ENCODE data around the gene ZFTA.
"Not testable (repeated sequence)": the region's sequence is repeated elsewhere in the genome, so short reads cannot be mapped to it uniquely, and the experiment has no call there.

ZFTA gene

DNA sequence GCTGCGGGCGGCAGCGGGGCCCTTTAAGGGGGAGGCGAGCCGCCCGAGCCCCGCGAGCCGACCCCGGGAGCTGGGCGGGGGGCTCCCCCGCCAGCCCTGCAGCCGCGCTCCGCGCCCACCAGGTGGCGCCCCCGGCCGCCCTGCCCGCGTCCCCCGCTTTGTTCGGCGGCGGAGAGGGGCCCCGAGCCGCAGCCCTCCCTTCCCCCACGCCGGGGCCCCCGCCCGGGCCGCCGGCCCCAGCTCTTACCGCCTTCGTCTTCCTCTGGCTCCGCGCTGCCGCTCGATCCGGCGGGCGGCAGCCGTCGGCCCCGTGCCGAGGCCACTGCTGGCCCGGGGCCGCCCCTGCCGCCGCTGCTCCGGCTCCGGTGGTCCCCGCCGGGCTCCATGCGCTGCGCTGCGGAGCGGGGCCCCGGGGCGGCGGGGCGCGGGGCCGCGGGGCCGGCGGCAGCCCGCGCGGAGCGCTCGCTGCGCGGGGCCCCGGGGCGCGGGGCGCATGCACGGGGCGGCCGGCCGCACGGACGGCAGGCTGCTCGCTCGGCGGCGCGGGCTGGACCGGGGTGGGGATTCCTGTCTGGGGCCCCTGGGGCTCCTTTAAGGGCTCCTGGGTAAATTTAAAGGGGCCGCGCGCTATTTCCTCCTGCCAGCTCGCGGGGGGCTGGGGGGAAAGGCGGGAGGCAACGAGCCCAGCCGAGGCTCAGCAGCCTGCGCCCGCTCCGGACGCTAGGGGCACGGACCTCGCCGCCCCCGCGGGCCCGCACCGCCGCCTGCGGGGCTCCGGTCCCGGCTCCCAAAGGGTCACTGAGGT is at the start of gene ZFTA:
Gene ZFTA (minus strand): TSS at position 539 of the 805 bp plus-strand sequence. CDS start 153 bp downstream, at position 386.
- peak; percentile 54 for DNase-seq (ENCODE audit: low read depth)

DNA sequence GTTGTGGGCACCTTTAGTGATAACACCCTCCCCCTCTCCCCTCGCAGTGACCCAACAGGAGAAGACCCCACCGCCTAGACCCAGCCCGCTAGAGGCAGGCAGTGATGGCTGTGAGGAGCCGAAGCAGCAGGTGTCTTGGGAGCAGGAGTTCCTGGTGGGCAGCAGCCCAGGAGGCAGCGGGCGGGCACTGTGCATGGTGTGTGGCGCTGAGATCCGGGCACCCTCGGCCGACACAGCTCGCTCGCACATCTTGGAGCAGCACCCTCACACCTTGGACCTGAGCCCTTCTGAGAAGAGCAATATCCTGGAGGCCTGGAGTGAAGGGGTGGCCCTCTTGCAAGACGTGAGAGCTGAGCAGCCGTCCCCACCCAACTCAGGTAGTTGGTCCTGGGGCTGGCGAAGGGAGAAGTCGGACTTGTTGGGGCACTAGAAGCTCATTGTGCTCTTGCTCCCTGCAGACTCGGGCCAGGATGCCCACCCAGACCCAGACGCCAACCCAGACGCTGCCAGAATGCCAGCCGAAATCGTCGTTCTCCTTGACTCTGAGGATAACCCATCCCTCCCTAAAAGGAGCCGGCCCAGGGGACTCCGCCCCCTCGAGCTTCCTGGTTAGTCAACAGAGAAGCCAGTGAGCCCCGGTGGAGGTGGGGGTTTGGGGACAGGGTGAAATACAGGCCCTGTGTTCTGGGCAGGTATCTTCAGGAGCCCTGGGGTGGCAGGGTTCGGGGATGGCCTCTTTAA is 49.4 kb upstream of the ZFTA start:
- DNase-seq (ENCODE audit: low read depth), result no peak

DNA sequence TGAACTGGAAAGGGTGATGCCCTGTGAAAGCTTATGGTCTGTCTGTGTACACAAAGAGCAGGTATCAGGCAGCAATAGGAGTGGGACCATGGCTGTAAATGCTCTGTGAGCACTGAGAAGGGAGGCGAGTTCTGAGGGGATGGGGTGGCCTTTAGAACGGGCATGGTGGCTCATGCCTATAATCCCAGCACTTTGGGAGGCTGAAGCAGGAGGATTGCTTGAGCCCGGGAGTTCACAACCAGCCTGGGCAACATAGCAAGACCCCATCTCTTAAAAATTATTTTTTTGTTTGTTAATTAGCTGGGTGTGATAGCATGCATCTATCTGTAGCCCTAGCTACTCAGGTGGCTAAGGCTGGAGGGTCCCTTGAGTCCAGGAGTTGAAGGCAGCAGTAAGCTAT is 48.2 kb upstream of the ZFTA start:
- DNase-seq (ENCODE audit: low read depth), result no peak

DNA sequence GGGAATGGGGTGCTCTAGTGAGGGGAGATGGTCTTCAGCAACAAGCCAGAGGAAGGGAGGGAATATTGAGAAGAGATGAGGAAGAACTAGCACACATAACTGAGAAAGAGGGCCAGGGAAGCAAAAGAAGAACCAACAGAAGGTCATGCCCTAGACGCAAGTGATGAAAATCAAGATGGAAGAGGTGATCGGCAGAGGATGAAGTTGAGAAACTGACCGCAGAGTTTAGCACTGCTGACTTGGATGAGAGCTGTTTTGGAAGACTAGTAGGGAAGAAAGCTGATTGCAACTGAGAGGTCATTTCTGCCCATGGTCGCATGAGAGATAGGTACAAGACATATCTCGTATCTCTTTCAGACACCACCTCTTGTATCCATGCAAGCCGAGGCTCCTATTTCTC is 47.6 kb upstream of the ZFTA start:
- no peak for DNase-seq (ENCODE audit: low read depth)

DNA sequence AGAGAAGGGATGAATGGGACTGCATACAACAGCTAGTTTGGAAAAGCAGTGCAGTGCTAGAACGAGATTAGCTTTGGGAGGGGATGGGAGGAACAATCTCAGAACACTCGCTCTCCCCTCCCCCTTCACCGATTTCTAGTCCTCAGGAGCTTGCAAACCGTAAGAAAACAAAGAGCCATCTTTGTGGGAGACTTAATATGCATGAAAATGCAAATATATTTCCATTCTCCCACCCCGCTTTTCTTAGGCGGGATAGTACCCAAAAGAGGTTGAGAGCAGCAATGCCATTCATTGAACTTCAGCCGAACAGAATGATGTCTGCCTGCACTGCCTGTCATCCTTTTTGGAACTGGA is 45.8 kb upstream of the ZFTA start:
- no peak for DNase-seq (ENCODE audit: low read depth)

- DNase-seq (ENCODE audit: low read depth), result peak; percentile 8
These were observed 45.2 kb upstream of the ZFTA start for GRCh38 chr11:63813563-63814382.

GRCh38 chr11:63813035-63813562 is 44.5 kb upstream of the ZFTA start, which contains the start of gene SPINDOC:
TSS of gene SPINDOC (plus strand) at chr11:63813456. CDS start at chr11:63813687, 231 bp downstream.
- peak; percentile 57 for DNase-seq (ENCODE audit: low read depth)

- no peak for DNase-seq (ENCODE audit: low read depth)
These were observed 42.9 kb upstream of the ZFTA start for GRCh38 chr11:63811522-63811921.

DNA sequence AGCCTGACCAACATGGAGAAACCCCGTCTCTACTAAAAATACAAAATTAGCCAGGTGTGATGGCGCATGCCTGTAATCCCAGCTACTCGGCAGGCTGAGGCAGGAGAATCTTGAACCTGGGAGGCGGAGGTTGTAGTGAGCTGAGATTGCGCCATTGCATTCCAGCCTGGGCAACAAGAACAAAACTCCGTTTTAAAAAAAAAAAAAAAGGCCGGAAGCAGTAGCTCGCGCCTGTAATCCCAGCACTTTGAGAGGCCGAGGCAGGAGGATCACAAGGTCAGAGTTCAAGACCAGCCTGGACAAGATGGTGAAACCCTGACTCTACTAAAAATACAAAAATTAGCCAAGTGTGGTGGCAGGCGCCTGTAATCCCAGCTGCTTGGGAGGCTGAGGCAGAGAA is 41.8 kb upstream of the ZFTA start:
- not testable (repeated sequence) for DNase-seq (ENCODE audit: low read depth)

GRCh38 chr11:63805844-63806415 is 37.4 kb upstream of the ZFTA start:
- DNase-seq (ENCODE audit: low read depth), result no peak

- DNase-seq (ENCODE audit: low read depth), result no peak
These were observed 35.7 kb upstream of the ZFTA start for GRCh38 chr11:63804259-63804658.

GRCh38 chr11:63802637-63803414 is 34.3 kb upstream of the ZFTA start:
- DNase-seq (ENCODE audit: low read depth), result no peak

- no peak for DNase-seq (ENCODE audit: low read depth)
These were observed 32.3 kb upstream of the ZFTA start for GRCh38 chr11:63800921-63801320.

GRCh38 chr11:63795066-63795465 is 26.5 kb upstream of the ZFTA start:
- DNase-seq (ENCODE audit: low read depth), result no peak

DNA sequence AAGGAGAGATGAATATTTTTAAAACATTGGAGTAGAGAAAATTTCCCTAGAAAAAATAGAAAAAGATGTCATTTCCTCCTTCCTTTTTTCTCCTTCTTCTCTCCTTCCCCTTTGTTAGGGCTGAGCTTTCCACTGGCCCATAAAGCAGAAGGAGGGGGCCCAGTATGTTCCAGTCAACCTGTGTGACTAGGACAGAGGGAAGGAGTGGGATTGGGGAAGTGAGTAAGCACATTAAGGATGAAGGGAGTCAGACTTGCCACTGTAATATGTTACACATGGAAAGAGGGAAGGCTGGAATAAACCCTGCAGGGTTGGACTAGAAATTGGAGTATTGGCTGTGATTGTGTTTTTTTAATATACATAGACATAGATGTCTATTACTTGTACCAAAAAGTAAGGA is 24.6 kb upstream of the ZFTA start:
- no peak for DNase-seq (ENCODE audit: low read depth)

DNA sequence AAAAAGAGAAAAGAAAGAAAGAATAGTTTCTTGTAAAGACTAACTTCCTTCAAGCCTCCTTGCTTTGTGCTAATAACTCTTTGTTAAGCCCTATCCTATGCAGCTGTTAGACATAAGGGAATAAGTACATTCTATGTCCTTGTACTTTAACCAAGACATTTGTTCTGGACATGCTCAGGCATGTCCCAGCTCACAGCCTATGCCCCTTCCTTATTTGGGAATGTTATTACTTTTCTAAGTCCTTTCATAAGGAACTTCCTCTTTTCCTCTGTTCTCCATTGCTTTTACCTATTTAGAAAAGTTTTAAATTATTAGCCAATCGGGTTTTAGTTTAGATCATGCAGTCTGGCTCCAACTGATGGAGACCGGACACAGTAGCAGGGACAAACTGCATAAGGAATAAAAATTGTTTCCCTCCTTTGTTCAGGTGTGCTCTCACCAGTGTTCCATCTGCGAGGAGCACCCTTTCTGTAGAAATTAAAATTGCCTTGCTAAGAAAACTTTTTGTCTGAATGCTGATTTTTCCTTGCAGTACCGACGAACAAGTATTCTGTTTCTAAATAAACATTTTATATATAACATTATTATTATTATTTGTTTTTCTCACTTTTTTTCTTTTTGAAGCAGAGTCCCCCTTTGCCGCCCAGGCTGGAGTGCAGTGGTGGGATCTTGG is 23.1 kb upstream of the ZFTA start:
- no peak for DNase-seq (ENCODE audit: low read depth)

DNA sequence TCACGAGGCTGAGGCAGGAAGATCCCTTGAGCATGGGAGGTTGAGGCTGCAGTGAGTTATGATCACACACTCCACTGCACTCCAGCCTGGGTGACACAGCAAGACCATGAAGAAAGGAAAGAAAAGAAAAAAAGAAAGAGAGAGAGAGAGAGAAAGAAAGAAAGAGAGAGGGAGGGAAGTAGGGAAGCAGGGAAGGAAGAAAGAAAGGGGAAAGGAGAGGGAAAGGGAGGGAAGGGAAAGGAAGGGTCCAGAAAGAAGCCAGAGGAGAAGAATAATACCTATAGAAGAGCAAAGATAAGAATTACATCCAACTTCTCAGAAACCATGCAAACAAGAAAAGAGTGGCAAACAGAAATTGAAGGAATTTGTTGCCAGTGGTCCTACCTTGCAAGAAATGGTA is 17.2 kb upstream of the ZFTA start:
- DNase-seq (ENCODE audit: low read depth), result no peak

DNA sequence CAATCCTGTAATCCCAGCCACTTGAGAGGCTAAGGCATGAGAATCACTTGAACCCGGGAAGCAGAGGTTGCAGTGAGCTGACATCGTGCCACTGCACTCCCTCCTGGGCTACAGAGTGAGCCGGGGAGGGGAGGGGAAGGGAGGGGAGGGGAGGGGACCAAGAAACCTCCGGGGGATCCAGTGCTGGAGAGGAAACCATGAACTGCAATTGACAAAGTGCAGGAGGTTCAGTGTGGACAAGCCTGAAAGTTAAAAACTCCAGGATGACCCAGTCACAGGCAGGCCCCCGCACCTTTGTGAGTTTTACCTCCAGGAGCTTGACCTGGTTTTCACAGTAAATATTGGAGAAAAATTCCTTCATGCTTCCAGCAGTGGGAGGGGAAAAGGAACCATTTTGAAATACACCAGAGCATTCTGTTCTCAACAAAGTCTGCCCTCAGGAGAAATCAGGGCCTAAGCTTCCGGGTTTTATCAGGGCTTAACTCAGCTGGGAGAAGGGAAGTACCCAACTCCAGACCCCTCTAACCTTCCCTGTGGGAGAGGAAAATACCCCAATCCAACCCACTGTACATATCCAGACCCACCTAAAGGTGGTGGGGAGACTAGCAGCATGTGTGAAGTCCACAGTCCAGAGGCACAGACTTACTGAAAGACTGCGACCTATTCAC is 15.5 kb upstream of the ZFTA start:
- DNase-seq (ENCODE audit: low read depth), result no peak

GRCh38 chr11:63782749-63783148 is 14.2 kb upstream of the ZFTA start:
- no peak for DNase-seq (ENCODE audit: low read depth)

DNA sequence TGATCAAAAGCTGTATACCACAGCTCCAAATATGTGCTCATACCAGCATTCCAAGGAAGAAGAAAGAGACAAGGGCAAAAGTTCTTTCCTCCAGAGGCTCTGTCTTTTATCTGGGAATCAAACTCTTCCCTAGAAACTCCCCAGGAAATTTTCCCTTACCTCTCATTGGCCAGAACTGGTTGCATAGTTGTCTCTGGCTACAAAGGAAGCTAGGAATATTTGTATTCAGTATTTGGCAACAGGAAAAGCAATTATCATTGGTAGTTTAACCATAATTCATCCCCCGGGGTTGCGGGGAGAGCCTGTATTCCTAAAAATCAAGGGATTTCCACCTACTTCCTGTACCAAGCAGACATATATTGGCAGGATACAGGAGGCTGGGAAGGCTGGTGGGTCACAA is 10.5 kb upstream of the ZFTA start:
- DNase-seq (ENCODE audit: low read depth), result no peak
